K562 treated with DMSO at 1 percent for 12 hours (cell line): ENCODE measurements around the gene GJA3. TPM values are rescaled to one million over a fixed set of nuclear protein-coding genes. Genes with fewer than 3 reads are reported as not detected.

Experiments used
- total RNA-seq: library from RNA; unstranded; fragments of 300-600 nt; gene quantifications from 2 replicates; pipeline ENCODE4 v1.2.3, GENCODE V29; 2022; ENCODE audit not compliant: insufficient read depth

GJA3 gene
- not detected in 2 replicates for total RNA-seq

DNA sequence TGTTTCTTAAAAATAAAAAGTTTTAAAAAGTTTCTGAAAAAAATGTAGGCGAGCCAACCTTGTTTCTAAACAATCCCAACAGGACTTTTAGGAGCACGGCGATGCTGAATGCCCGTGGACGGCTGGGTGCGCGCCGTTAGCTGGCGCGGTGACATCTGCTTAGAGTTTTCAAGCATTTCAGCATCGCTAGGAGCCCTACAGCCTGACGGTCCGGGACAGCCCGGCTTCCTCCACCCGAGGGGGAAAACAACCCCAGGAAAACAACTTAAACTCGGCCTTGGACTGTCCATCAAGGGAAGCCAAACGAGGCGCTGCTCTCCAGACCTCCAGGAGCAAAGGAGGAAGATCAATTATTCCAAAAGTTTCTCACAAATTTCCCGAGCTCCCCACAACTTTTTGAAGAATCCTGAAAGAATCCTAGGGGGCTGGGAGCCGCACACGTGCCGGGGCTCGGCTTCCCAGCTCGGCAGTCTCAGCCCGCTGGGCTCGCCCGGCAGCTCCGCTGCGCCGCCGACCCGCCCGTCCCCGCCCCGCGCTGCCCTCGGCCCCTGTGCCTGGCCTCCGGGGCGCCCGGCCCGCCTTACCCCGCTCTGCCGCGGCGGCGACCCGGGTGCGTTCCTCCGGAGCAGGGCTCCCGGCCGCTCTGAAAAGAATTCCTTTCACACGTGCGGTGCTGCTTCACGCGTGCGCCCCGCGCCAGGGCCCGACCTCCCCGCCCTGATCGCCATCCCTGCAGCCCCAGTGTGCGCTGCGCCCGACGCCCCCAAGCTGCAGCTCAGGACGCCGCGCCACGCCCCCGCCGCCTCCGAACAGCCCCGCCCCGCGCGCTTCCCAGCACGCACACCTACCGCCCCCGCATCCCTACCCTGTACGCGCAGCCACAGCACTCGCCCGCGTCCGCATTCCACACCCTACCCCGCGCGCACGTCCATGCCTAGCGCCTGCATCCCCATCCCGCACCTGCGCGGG lies at the start of gene GJA3:
Gene GJA3, minus strand, starts transcription at position 747 of the 969 bp plus-strand sequence. CDS start 17,764 bp downstream, outside the sequence.

DNA sequence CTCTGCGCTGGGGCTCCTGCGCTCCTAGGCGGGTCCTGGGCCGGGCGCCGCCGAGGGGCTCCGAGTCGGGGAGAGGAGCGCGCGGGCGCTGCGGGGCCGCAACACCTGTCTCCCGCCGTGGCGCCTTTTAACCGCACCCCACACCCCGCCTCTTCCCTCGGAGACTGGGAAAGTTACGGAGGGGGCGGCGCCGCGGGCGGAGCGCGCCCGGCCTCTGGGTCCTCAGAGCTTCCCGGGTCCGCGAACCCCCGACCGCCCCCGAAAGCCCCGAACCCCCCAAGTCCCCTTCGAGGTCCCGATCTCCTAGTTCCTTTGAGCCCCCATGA lies 31.9 kb upstream of the GJA3 start, which contains the start of gene GJB2:
Gene GJB2, minus strand, starts transcription at position 103 of the 326 bp plus-strand sequence. CDS start 3,357 bp downstream, outside the sequence.

Other genes with a start within 250 kb of the GJA3 start
- gene ZMYM2, start 202.3 kb downstream of the GJA3 start, total RNA-seq: 4.0 and 26.3 TPM in 2 replicates
- gene GJB2, start 31.9 kb upstream of the GJA3 start, total RNA-seq: not detected in 2 replicates
- not detected in 2 replicates for gene GJB6, start 71.3 kb upstream of the GJA3 start, total RNA-seq